Calu3 (cell line): ENCODE measurements around the gene RAX. TPM values are rescaled to one million over a fixed set of nuclear protein-coding genes. Genes with fewer than 3 reads are reported as not detected.

Experiments
- BruUV-seq: library from RNA; stranded (reverse); fragments of 400-500 nt; replicated peaks from 2 replicates; lab custom pipeline; 2021; lab: Mats Ljungman, UMichigan
- CTCF ChIA-PET: fragments of 300-600 bp; sonication (Branson Sonifier 250); formaldehyde crosslinking; loops from one replicate; lab custom pipeline; 2022; ENCODE audit warnings: antibody characterized with exemption; lab: Charles Lee
- DNase-seq: peaks from one replicate; pipeline ENCODE4 v3.0.0; 2022
- H3K27ac Mint-ChIP-seq: one replicate; pipeline ENCODE4 v1.8.0; 2022; ENCODE audit warnings: mixed read lengths; ENCODE audit not compliant: unreplicated experiment
- H3K27me3 Mint-ChIP-seq: one replicate; pipeline ENCODE4 v1.8.0; 2022; ENCODE audit warnings: mixed read lengths; ENCODE audit not compliant: unreplicated experiment
- H3K36me3 Mint-ChIP-seq: one replicate; pipeline ENCODE4 v1.8.0; 2022; ENCODE audit warnings: mild to moderate bottlenecking, moderate library complexity, mixed read lengths; ENCODE audit not compliant: insufficient read depth, unreplicated experiment
- H3K4me1 Mint-ChIP-seq: one replicate; pipeline ENCODE4 v1.8.0; 2022; ENCODE audit warnings: mild to moderate bottlenecking, low read depth, mixed read lengths; ENCODE audit not compliant: unreplicated experiment
- H3K4me3 Mint-ChIP-seq: one replicate; pipeline ENCODE4 v1.8.0; 2022; ENCODE audit warnings: mild to moderate bottlenecking, low read depth, moderate library complexity, mixed read lengths; ENCODE audit not compliant: unreplicated experiment
- H3K9me3 Mint-ChIP-seq: one replicate; pipeline ENCODE4 v1.8.0; 2022; ENCODE audit warnings: low read depth, mixed read lengths; ENCODE audit not compliant: unreplicated experiment
- intact Hi-C: fragments of 100-400 bp; cut with micrococcal nuclease; formaldehyde crosslinking; loops from one replicate; pipeline ENCODE4 v1.10.0; 2022; ENCODE audit not compliant: unreplicated experiment
- total RNA-seq: library from RNA; stranded (reverse); gene quantifications from 2 replicates; pipeline ENCODE4 v1.2.3, GENCODE V29; 2022
- TF ChIP-seq, protein P1 (sequence below): fragments of 200-600 bp; IDR thresholded peaks from one replicate; pipeline ENCODE4 v1.8.0; 2022; ENCODE audit warnings: antibody characterized with exemption; ENCODE audit not compliant: unreplicated experiment

Gene RAX
- total RNA-seq, 1 experiment from 2014 or later: not detected

GRCh38 chr18:59274533-59274928, 1.3 kb upstream of the RAX start:
- TF ChIP-seq, protein P1, sequence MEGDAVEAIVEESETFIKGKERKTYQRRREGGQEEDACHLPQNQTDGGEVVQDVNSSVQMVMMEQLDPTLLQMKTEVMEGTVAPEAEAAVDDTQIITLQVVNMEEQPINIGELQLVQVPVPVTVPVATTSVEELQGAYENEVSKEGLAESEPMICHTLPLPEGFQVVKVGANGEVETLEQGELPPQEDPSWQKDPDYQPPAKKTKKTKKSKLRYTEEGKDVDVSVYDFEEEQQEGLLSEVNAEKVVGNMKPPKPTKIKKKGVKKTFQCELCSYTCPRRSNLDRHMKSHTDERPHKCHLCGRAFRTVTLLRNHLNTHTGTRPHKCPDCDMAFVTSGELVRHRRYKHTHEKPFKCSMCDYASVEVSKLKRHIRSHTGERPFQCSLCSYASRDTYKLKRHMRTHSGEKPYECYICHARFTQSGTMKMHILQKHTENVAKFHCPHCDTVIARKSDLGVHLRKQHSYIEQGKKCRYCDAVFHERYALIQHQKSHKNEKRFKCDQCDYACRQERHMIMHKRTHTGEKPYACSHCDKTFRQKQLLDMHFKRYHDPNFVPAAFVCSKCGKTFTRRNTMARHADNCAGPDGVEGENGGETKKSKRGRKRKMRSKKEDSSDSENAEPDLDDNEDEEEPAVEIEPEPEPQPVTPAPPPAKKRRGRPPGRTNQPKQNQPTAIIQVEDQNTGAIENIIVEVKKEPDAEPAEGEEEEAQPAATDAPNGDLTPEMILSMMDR: no peak
- peaks cover 96% of the 10 kb centered on the region for H3K27me3 Mint-ChIP-seq
- BruUV-seq: no TSS peak
- no peaks in the 10 kb centered on the region for H3K36me3 Mint-ChIP-seq
- DNase-seq: no peak
- H3K9me3 Mint-ChIP-seq: no peaks in the 10 kb centered on the region
- intact Hi-C loops: no loop called here
- CTCF ChIA-PET: no interaction called here
- H3K4me1 Mint-ChIP-seq: peaks cover 6% of the 10 kb centered on the region
- no peak overlapping the region for H3K27ac Mint-ChIP-seq
- H3K4me3 Mint-ChIP-seq: no peak overlapping the region

GRCh38 chr18:59273759-59274532, 692 bp upstream of the RAX start:
- no peaks in the 10 kb centered on the region for H3K9me3 Mint-ChIP-seq
- H3K4me1 Mint-ChIP-seq: peaks cover 11% of the 10 kb centered on the region
- BruUV-seq: no TSS peak
- H3K27me3 Mint-ChIP-seq: peaks cover 96% of the 10 kb centered on the region
- DNase-seq: no peak
- H3K27ac Mint-ChIP-seq: no peak overlapping the region
- intact Hi-C loops: no loop called here
- TF ChIP-seq, protein P1: no peak
- H3K36me3 Mint-ChIP-seq: no peaks in the 10 kb centered on the region
- H3K4me3 Mint-ChIP-seq: no peak overlapping the region
- CTCF ChIA-PET: no interaction called here

DNA sequence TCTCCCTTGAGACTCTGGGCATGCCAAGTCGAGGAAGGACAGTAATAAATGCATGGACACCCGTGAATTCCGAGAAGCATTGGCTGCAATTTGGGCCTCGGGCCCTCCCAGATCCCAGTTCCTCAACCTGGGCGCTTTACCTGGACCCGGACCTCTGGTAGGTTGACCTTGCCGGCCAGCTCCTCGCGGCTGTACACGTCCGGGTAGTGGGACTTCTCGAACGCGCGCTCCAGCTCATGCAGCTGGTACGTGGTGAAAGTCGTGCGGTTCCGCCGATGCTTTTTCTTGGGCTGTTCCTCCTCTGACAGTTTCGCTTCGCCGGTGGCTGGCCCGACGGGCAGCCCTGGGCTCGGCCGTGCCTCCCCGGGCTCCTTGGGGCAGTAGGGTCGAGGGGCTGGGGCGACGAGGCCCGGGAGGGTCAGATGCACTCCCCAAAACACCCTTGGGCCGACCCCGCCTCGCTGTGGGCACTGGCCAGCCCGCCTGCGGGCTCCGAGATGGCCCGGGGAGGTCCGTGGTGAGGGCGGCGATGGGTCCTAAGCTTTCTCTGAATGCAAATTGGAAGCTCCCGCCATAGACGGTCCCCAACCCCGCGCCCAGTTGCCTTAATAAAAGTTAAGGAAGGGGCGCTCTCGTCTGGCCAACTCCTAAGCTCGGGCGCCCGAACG, 899 bp downstream of the RAX start:
- Mint-ChIP-seq H3K4me3 (no peak overlapping the region), H3K36me3 (peaks cover 5% of the 10 kb centered on the region), H3K27me3 (peaks cover 96% of the 10 kb centered on the region), H3K4me1 (peaks cover 25% of the 10 kb centered on the region), H3K27ac (no peak overlapping the region), H3K9me3 (no peaks in the 10 kb centered on the region)
- TF ChIP-seq, protein P1: no peak
- intact Hi-C loops: no loop called here
- BruUV-seq: no TSS peak
- no peak for DNase-seq
- CTCF ChIA-PET: no interaction called here

GRCh38 chr18:59271606-59272220, 1.5 kb downstream of the RAX start:
- no peak overlapping the region for H3K4me3 Mint-ChIP-seq
- H3K9me3 Mint-ChIP-seq: no peaks in the 10 kb centered on the region
- H3K4me1 Mint-ChIP-seq: peaks cover 27% of the 10 kb centered on the region
- peaks cover 96% of the 10 kb centered on the region for H3K27me3 Mint-ChIP-seq
- TF ChIP-seq, protein P1: no peak
- DNase-seq: no peak
- intact Hi-C loops: no loop called here
- BruUV-seq: no TSS peak
- CTCF ChIA-PET: interaction anchor here (0.7 to 1.9 kb wide), 2 partner anchors 11 to 131 kb away, joined by 3 to 4 read pairs; no protein-coding TSS in a partner anchor
- no peak overlapping the region for H3K27ac Mint-ChIP-seq
- H3K36me3 Mint-ChIP-seq: peaks cover 5% of the 10 kb centered on the region
